OCI-LY3 (cell line): Measurements from ENCODE around the gene CCDC85B.
A peak's percentile ranks its signal among the peaks of the same experiment; 100 is the strongest.

ENCODE experiments used
- H2AFZ ChIP-seq: fragments of 200-600, 300-600 bp; shearing (Covaris generic); 2 replicates; pipeline ENCODE4 v1.6.0; 2014; ENCODE audit warnings: antibody characterized with exemption, low read depth, low read length
- H3K27ac ChIP-seq: fragments of 200-600, 300-600 bp; sonication (generic); 2 replicates; pipeline ENCODE4 v1.5.1; 2014; ENCODE audit warnings: mild to moderate bottlenecking, low read length, moderate library complexity, mixed read lengths
- H3K27me3 ChIP-seq: fragments of 200-600, 300-600 bp; sonication (generic); 2 replicates; pipeline ENCODE4 v1.6.1; 2014; ENCODE audit warnings: low read depth, low read length, mixed read lengths
- H3K36me3 ChIP-seq: fragments of 200-600, 300-600 bp; sonication (generic); replicated peaks from 2 replicates; pipeline ENCODE3; 2014; ENCODE audit warnings: low read depth, low read length, mixed read lengths
- H3K4me1 ChIP-seq: fragments of 300-600, 200-600 bp; sonication (generic); 2 replicates; pipeline ENCODE4 v1.6.1; 2014; ENCODE audit warnings: low read length, mixed read lengths
- H3K4me2 ChIP-seq: fragments of 200-600, 300-600 bp; sonication (generic); 2 replicates; pipeline ENCODE4 v1.6.1; 2014; ENCODE audit warnings: low read length, mixed read lengths
- H3K4me3 ChIP-seq: fragments of 300-600, 200-600 bp; sonication (generic); 2 replicates; pipeline ENCODE4 v1.5.1; 2014; ENCODE audit warnings: antibody characterized with exemption, mild to moderate bottlenecking, low read length, moderate library complexity
- H3K79me2 ChIP-seq: fragments of 300-600, 200-600 bp; shearing (Covaris generic); 2 replicates; pipeline ENCODE4 v1.6.1; 2014; ENCODE audit warnings: mild to moderate bottlenecking, low read length, mixed read lengths
- H3K9ac ChIP-seq: fragments of 300-600, 200-600 bp; shearing (Covaris generic); 2 replicates; pipeline ENCODE4 v1.6.0; 2014; ENCODE audit warnings: mild to moderate bottlenecking, low read length, moderate library complexity
- H3K9me3 ChIP-seq: fragments of 200-600, 300-600 bp; shearing (Covaris generic); 2 replicates; pipeline ENCODE4 v1.6.1; 2014; ENCODE audit warnings: low read length, mixed read lengths; ENCODE audit not compliant: insufficient read depth
- H4K20me1 ChIP-seq: fragments of 200-600, 300-600 bp; sonication (generic); 2 replicates; pipeline ENCODE4 v1.6.1; 2016; ENCODE audit warnings: low read length, mixed read lengths; ENCODE audit not compliant: insufficient read depth
- EZH2phosphoT487 ChIP-seq: fragments of 200-600 bp; shearing (Covaris generic); IDR thresholded peaks from 2 replicates; pipeline ENCODE4 v1.6.1; 2018; ENCODE audit warnings: antibody characterized with exemption, mixed run types, low read depth
- TF ChIP-seq, protein P1 (sequence below): fragments of 200-600, 300-600 bp; sonication (generic); IDR thresholded peaks from 2 replicates; pipeline ENCODE4 v1.5.1; 2014; ENCODE audit warnings: antibody characterized with exemption, low read length, low read depth

CCDC85B gene

DNA sequence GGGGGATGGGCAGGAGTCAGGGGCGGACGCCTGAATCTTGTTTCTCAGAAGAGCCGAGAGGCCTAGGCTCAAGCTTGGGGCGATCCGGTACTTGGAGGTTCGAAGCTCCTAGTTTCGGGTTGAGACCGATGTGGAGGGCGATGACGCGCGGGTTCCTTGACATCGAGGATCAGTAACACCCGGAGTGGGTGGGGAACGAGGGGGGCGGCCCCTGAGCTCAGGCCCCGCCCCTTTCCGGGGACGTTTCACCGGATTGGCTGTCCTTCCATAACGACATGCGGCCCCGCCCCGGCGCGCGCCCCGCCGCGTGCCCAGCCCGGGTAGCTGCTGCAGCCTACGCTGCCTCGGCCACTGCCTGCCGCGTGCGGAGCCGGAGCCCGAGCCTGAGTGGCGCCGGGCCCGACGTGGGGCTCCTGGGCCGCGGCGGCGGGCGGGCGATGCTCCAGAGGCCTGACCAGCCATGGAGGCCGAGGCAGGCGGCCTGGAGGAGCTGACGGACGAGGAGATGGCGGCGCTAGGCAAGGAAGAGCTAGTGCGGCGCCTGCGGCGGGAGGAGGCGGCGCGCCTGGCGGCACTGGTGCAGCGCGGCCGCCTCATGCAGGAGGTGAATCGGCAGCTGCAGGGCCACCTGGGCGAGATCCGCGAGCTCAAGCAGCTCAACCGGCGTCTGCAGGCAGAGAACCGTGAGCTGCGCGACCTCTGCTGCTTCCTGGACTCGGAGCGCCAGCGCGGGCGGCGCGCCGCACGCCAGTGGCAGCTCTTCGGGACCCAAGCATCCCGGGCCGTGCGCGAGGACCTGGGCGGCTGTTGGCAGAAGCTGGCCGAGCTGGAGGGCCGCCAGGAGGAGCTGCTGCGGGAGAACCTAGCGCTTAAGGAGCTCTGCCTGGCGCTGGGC is at the start of gene CCDC85B:
TSS of gene CCDC85B (plus strand) at position 350 of the 895 bp plus-strand sequence. CDS start at position 461, 111 bp downstream.
- H3K27me3 ChIP-seq: no peaks in the 10 kb centered on the region

DNA sequence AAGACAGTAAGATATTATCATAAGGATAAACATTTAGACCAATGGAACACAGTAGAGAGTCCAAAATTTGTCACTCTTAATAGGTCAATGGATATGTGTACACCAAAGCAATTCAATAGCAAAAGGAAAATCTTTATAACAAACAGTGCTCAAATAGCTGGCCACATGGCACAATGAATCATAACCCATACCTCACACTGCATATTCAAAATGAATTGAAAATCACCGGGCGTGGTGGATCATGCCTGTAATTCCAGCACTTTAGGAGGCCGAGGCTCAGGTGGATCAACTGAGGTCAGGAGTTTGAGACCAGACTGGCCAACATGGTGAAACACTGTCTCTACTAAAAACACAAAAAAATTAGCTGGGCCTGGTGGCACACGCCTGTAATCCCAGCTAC is 48.3 kb upstream of the CCDC85B start:
- no peaks in the 10 kb centered on the region for H3K36me3 ChIP-seq
- no peak overlapping the region for H3K4me2 ChIP-seq
- no peak overlapping the region for H2AFZ ChIP-seq
- H3K27me3 ChIP-seq: no peaks in the 10 kb centered on the region
- H4K20me1 ChIP-seq: no peaks in the 10 kb centered on the region
- no peak for TF ChIP-seq EZH2phosphoT487
- TF ChIP-seq, protein P1, sequence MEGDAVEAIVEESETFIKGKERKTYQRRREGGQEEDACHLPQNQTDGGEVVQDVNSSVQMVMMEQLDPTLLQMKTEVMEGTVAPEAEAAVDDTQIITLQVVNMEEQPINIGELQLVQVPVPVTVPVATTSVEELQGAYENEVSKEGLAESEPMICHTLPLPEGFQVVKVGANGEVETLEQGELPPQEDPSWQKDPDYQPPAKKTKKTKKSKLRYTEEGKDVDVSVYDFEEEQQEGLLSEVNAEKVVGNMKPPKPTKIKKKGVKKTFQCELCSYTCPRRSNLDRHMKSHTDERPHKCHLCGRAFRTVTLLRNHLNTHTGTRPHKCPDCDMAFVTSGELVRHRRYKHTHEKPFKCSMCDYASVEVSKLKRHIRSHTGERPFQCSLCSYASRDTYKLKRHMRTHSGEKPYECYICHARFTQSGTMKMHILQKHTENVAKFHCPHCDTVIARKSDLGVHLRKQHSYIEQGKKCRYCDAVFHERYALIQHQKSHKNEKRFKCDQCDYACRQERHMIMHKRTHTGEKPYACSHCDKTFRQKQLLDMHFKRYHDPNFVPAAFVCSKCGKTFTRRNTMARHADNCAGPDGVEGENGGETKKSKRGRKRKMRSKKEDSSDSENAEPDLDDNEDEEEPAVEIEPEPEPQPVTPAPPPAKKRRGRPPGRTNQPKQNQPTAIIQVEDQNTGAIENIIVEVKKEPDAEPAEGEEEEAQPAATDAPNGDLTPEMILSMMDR: no peak
- no peaks in the 10 kb centered on the region for H3K4me1 ChIP-seq
- H3K4me3 ChIP-seq: no peak overlapping the region
- H3K79me2 ChIP-seq: no peaks in the 10 kb centered on the region
- no peak overlapping the region for H3K27ac ChIP-seq
- H3K9ac ChIP-seq: no peak overlapping the region
- H3K9me3 ChIP-seq: no peaks in the 10 kb centered on the region

More for the DNA sequence above, at the start of gene CCDC85B:
- peak within 1 kb of the TSS; percentile 92 for H3K4me3 ChIP-seq
- H3K4me2 ChIP-seq: peak within 1 kb of the TSS; percentile 97
- peak within 1 kb of the TSS; percentile 95 for H3K9ac ChIP-seq
- TF ChIP-seq EZH2phosphoT487: no peak
- TF ChIP-seq, protein P1: peak; percentile 2
- H3K9me3 ChIP-seq: no peaks in the 10 kb centered on the region
- H4K20me1 ChIP-seq: peaks cover 12% of the 10 kb centered on the region; the same call in 1 of the 2 replicates
- peaks cover 37% of the 10 kb centered on the region for H3K79me2 ChIP-seq
- H2AFZ ChIP-seq: peak within 1 kb of the TSS; percentile 0; the same call in 1 of the 2 replicates
- peaks cover 36% of the 10 kb centered on the region for H3K4me1 ChIP-seq
- H3K36me3 ChIP-seq: peaks cover 10% of the 10 kb centered on the region
- H3K27ac ChIP-seq: peak within 1 kb of the TSS; percentile 82

DNA sequence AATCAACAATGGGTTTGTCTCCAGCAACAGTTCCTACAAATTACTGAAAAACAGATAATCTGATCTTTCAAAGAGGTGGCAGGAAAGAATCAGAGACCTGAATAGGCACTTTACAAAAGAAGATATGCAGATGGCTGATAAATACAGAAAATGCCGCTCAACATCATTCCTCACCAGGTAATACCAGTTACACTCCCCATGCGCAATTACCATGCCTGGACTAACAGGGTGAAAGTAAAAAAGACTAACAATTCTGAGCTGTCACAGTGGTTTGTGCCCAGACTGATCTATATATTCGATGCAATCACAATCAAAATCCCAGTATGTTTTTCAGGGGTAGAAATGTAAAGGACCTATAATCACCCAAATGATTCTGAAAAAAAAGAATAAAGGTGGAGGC is 46.7 kb upstream of the CCDC85B start:
- Histone ChIP-seq H3K79me2 (no peaks in the 10 kb centered on the region), H3K9me3 (no peaks in the 10 kb centered on the region), H3K27me3 (0 out of 2 replicates have a peak, but pooled peaks cover 3% of the 10 kb centered on the region), H3K9ac (no peak overlapping the region), H3K4me1 (no peaks in the 10 kb centered on the region), H2AFZ (no peak overlapping the region), H4K20me1 (no peaks in the 10 kb centered on the region), H3K4me2 (no peak overlapping the region), H3K36me3 (no peaks in the 10 kb centered on the region), H3K27ac (no peak overlapping the region), H3K4me3 (no peak overlapping the region)
- TF ChIP-seq, protein P1: no peak
- TF ChIP-seq EZH2phosphoT487: no peak

DNA sequence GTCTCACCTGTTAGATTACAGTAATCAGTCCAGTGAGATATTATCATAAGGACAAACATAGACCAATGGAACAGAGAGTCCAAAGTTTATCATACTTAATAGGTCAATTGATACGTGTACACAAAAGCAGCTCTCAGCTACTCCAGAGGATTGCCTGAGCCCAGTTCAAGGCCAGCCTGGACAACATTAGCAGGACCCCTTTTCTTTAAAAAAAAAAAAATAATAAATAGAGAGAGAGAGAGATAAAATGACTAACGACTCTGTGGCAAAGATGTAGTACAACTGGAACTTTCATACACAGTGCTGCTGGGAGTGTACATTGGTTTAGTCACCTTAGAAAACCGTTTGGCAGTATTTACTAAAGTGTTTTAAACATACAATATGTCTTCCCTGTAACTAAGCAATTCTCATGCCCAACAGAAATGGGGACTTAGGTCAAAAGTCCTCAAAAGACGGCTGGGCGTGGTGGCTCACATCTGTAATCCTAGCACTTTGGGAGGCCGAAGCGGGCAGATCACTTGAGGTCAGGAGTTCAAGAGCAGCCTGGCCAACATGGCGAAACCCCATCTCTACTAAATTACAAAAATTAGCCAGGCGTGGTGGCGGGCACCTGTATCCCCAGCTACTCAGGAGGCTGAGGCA is 46.1 kb upstream of the CCDC85B start:
- Histone ChIP-seq H3K9ac (no peak overlapping the region), H3K79me2 (no peaks in the 10 kb centered on the region), H3K27me3 (0 out of 2 replicates have a peak, but pooled peaks cover 3% of the 10 kb centered on the region), H3K27ac (no peak overlapping the region), H3K4me1 (no peaks in the 10 kb centered on the region), H2AFZ (no peak overlapping the region), H3K4me3 (no peak overlapping the region), H3K9me3 (no peaks in the 10 kb centered on the region), H4K20me1 (no peaks in the 10 kb centered on the region), H3K4me2 (no peak overlapping the region), H3K36me3 (no peaks in the 10 kb centered on the region)
- TF ChIP-seq, protein P1: no peak
- TF ChIP-seq EZH2phosphoT487: no peak
